ENCODE results near the gene TSC22D2. TPM values are rescaled to one million over a fixed set of nuclear protein-coding genes. Genes with fewer than 3 reads are reported as not detected.

TSC22D2 gene
- total and polyA plus RNA-seq, 7 donors = 6.6 to 24.9 (median 14.6) TPM

GRCh38 chr3:150371741-150372254 lies 36.3 kb upstream of the TSC22D2 start:
- peaks cover 0 to 28% (median 24%) of the 10 kb centered on the region in 4 donors for H3K4me1 ChIP-seq
- no peaks in the 10 kb centered on the region for H3K36me3 ChIP-seq
- DNase-seq = peak; percentile 77
- no peaks in the 10 kb centered on the region for H3K9me3 ChIP-seq
- intact Hi-C loops (cut with DNase I) = loop anchor here (2.0 kb wide), 1 partner anchor 37 kb away; the partner anchor contains the start of gene TSC22D2
- H3K4me3 ChIP-seq = peak overlapping the region in 3 of 4 donors; percentile 29 to 42 (median 31)
- TF ChIP-seq EP300 (IDR thresholded peaks at IDR 0.05) (peak in 2 of 4 donors; percentile 45 to 71), POLR2AphosphoS5 (IDR thresholded peaks at IDR 0.05) (peak; percentile 44 to 93 (median 74)), CTCF (IDR thresholded peaks at IDR 0.05) (no peak)
- H3K27ac ChIP-seq = peak overlapping the region; percentile 66 to 91 (median 86)
- WGBS, 2 donors = 11 to 49% methylated on average over 6 of the region's 6 CpGs
- H3K27me3 ChIP-seq = no peaks in the 10 kb centered on the region

GRCh38 chr3:150372320-150372719 lies 35.8 kb upstream of the TSC22D2 start:
- Histone ChIP-seq H3K27ac (peak overlapping the region; percentile 66 to 91 (median 86)), H3K27me3 (no peaks in the 10 kb centered on the region), H3K9me3 (no peaks in the 10 kb centered on the region), H3K4me1 (peaks cover 0 to 28% (median 24%) of the 10 kb centered on the region in 4 donors), H3K36me3 (no peaks in the 10 kb centered on the region), H3K4me3 (no peak overlapping the region)
- no peak for TF ChIP-seq EP300 (IDR thresholded peaks at IDR 0.05)
- TF ChIP-seq POLR2AphosphoS5 (IDR thresholded peaks at IDR 0.05) = no peak
- TF ChIP-seq POLR2A (IDR thresholded peaks at IDR 0.05) = no peak
- no peak for TF ChIP-seq CTCF (IDR thresholded peaks at IDR 0.05)
- DNase-seq = no peak
- intact Hi-C loops (cut with DNase I) = loop anchor here (2.0 kb wide), 1 partner anchor 36 kb away; the partner anchor contains the start of gene TSC22D2
- 77 to 85% methylated on average over 2 of the region's 2 CpGs for WGBS, 2 donors

- Histone ChIP-seq H3K4me1 (peaks cover 0 to 28% (median 24%) of the 10 kb centered on the region in 4 donors), H3K4me3 (no peak overlapping the region), H3K36me3 (no peaks in the 10 kb centered on the region), H3K27ac (peak overlapping the region; percentile 66 to 91 (median 86)), H3K9me3 (no peaks in the 10 kb centered on the region), H3K27me3 (no peaks in the 10 kb centered on the region)
- intact Hi-C loops (cut with DNase I) = loop anchor here (2.0 kb wide), 1 partner anchor 36 kb away; the partner anchor contains the start of gene TSC22D2
- 56 to 75% methylated on average over 1 of the region's 1 CpG for WGBS, 2 donors
- no peak for DNase-seq
- TF ChIP-seq CTCF (IDR thresholded peaks at IDR 0.05) (peak in 1 of 4 experiments; percentile 14), POLR2A (IDR thresholded peaks at IDR 0.05) (no peak), POLR2AphosphoS5 (IDR thresholded peaks at IDR 0.05) (no peak), EP300 (IDR thresholded peaks at IDR 0.05) (no peak)
These were observed 35.4 kb upstream of the TSC22D2 start for GRCh38 chr3:150372722-150373121.

- no peak for DNase-seq
- intact Hi-C loops (cut with DNase I) = loop anchor here (2.0 kb wide), 1 partner anchor 35 kb away; the partner anchor contains the start of gene TSC22D2
- 64 to 71% methylated on average over 4 of the region's 4 CpGs for WGBS, 2 donors
These were observed 34.7 kb upstream of the TSC22D2 start for GRCh38 chr3:150373234-150373875.

More at GRCh38 chr3:150373234-150373875, 34.7 kb upstream of the TSC22D2 start:
- TF ChIP-seq CTCF (IDR thresholded peaks at IDR 0.05) (no peak), EP300 (IDR thresholded peaks at IDR 0.05) (no peak), POLR2A (IDR thresholded peaks at IDR 0.05) (no peak), POLR2AphosphoS5 (IDR thresholded peaks at IDR 0.05) (no peak)
- Histone ChIP-seq H3K4me1 (peaks cover 0 to 28% (median 24%) of the 10 kb centered on the region in 4 donors), H3K27me3 (no peaks in the 10 kb centered on the region), H3K9me3 (no peaks in the 10 kb centered on the region), H3K27ac (no peak overlapping the region), H3K4me3 (no peak overlapping the region), H3K36me3 (no peaks in the 10 kb centered on the region)

Data from sigmoid colon (tissue), 7 donors.